Activated gamma-delta T cell treated with Interleukin-2 at 50 U/mL for 16 hours (primary cell): ENCODE measurements around the gene BRD1.
"Not testable (repeated sequence)": the region's sequence is repeated elsewhere in the genome, so short reads cannot be mapped to it uniquely, and the experiment has no call there.

Experiments
- DNase-seq: peaks from one replicate; pipeline ENCODE4 v3.0.0-alpha.2; 2020

BRD1 gene

GRCh38 chr22:49852898-49853894 lies 25.5 kb upstream of the BRD1 start, which contains the start of gene ZBED4:
TSS of gene ZBED4 (plus strand) at chr22:49853844. CDS start at chr22:49883663, 29,819 bp downstream.
- peak; percentile 98 for DNase-seq

DNA sequence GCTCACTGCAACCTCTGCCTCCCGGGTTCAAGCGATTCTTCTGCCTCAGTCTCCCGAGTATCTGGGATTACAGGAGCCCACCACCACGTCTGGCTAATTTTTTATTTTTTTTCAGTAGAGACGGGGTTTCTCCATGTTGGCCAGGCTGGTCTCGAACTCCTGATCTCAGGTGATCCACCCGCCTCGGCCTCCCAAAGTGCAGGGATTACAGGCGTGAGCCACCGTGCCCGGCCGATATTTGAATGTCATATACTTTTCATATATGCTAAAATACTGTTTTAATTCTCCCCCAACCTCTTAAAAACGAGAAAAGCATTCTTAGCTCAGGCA lies 24.9 kb upstream of the BRD1 start:
- not testable (repeated sequence) for DNase-seq

DNA sequence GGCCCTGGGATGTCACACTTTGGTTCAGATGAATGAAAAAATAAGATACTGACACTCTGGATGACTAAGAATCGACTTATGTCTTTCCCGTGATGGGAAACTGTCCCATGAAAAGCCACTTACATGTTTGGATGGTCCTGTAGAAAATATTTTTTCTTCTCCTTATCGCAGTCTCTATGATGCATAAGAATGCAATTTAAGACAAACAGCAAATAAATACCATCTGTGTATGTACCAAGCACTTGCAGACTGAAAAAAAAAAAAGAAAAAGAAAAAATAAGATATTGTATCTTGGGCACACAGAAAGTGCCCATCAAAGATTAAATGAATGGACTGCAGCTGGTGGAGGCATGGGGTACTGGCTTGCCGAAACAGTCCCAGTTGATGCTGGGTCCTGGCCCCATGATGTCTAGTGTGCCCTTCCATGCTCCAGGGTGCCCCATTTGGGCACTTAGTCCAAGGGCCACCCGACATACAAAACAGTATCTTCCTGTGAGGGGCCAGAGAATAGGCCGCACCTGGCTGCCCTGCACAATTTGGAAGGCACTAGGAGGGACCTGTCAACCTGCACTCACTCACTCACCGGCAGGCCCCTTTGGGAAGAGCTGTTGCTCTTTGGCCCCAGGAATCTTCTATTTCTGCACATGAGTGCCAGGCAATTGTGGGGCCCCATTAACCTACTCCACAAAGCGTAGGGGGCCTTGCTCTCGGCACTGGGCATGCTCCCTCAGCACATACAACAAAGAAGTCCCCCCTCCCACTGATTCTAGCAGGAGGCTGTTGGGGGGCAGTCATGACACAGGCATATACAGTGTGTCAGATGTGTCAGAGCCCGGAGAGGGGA lies 23.5 kb upstream of the BRD1 start:
- no peak for DNase-seq

- DNase-seq, result no peak
Measured at GRCh38 chr22:49850021-49850911, 22.6 kb upstream of the BRD1 start.

DNA sequence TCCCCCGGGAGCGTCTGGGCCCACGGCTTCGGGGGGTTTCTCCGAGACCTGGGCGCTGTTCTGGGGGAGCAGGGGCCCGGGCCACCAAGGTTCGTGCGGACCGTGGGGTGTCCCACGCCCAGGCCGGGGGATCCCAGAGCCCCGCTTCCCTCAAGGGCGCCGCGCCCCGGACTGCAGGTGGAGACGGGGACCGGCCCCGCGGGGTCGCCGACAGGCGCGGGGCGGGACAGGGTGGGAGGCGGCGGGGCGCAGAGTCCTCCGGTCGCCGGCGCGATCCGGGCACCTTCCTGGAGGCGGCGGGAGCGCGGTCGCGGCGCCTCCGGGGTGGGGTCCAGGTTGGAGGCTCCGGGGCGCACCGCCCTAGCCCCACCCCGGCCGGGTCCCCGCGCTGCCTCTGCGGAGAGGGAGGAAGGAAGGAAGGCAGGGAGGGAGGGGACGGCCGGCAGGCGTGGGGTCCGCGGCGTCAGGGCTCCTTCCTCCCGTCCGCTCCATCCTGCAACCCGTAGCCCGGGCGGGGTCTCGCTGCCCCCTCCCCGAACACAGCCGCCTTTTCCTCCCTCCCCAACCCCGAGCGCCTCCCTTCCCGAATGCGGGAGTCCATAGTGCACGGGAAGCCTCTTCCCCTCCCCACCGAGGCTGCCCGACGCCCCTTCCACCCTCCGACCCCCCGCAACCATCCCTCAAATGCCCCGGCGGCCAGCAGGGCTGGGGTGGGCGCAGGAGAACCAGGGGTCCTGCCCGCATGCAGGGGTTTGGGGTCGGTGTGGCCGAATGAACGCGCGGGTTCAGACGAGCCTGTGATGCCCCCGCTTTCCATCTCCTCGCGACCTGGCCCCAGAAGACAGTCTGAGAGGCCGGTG lies 21.7 kb upstream of the BRD1 start:
- no peak for DNase-seq

GRCh38 chr22:49848690-49849160 lies 21.1 kb upstream of the BRD1 start:
- no peak for DNase-seq

DNA sequence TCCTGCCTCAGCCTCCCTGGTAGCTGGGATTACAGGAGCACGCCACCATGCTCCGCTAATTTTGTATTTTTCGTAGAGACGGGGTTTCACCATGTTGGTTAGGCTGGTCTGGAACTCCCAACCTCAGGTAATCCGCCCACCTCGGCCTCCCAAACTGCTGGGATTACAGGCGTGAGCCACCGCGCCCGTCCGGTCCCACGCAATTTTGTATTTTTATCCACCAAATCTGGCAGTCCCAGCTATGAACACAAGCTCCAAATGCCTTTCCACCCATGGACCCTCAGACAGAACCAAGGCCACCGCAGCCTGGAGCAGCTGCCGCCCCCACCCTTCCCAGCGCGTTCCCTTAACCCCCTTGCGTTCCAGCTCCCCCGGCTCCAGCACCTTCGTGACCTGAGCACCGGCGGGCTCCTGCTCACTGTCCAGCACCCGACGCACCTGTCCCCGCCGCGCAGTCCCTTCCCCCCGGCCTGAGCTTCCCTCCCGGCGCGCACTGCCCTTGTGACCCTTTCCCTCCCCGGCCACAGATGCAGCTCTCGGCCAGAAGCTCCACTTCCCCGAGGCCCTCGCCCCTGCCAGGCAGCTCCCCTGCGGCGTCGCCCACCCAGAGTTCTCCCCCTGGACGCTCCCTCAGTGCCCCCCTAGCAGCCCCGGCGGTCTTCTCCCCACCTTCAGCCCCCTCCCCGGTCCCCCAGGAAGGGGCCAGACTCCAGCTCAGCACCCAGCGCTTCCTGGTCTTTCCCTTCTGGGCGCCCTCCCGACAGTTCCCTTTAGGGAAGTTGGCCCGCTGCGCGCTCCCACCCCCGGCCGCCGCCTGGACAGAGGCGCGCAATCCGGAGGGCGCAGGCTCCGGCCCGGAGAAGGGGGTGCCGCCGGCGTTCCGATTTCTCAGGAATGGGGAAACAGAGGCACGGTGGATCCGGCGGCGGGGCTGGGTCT lies 20.3 kb upstream of the BRD1 start:
- DNase-seq, result no peak

- DNase-seq, result no peak
Measured at GRCh38 chr22:49845666-49846459, 18.2 kb upstream of the BRD1 start.

DNA sequence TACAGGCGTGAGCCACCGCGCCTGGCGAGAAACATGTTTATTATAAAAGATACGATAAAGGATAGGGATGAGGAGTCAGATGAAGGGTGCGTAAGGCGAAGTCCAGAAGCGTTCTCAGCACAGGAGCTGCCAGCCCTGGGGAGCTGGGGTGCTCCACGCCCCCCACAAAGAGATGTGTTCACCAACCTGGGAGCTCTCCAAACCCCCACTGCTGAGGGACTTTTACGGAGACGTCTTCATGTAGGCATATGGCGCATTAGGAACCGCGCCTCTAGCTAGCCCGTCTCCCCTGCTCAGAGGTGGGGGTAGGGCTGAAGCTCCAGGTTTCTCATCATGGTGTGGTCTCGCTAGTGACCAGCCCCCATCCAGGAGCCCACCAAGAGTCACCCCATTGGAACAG lies 17.6 kb upstream of the BRD1 start:
- no peak for DNase-seq

DNA sequence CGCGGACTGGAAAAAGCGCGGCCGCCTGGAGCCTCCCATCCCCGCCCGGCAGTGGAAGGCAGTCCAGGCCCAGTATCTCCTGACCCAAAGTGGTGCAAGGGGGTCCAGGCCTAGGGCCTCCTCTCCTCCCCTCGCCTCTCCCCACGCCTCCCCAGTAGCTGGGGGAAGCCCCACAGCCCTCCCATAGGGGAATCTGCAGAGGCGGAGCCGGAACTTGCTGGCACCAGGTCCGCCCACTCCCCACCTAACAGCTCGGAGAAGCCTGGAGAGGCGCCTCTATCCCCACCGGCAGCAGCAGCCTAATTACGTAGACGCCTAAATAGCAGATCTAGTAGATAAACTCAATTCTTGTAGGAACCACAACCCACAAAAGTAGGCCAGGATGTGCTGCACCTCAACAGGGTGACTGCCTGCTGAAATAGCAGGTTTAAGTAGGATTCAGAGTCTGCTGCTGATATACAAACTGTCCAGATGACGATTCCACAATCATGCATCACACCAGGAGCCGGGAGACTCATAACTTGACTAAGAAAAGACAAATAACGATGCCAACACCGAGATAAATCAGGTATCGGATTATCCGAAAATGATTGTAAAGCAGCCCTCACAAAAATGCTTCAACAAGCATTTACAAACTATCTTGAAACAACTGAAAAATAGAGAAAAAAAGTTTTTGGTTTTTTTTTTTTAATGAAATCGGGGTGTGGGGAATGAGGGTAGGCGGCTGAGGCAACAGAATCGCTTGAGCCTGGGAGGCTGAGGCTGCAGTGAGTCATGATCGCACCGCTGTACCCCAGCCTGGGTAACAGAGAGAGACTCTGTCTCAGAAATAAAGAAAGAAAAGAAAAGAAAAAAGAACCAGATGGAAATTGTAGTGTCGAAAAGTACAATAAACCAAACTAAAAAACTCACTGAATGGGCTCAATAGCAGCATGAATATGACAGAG lies 11.4 kb upstream of the BRD1 start:
- DNase-seq, result peak; percentile 81

- no peak for DNase-seq
Measured at GRCh38 chr22:49833340-49834007, 5.8 kb upstream of the BRD1 start.

DNA sequence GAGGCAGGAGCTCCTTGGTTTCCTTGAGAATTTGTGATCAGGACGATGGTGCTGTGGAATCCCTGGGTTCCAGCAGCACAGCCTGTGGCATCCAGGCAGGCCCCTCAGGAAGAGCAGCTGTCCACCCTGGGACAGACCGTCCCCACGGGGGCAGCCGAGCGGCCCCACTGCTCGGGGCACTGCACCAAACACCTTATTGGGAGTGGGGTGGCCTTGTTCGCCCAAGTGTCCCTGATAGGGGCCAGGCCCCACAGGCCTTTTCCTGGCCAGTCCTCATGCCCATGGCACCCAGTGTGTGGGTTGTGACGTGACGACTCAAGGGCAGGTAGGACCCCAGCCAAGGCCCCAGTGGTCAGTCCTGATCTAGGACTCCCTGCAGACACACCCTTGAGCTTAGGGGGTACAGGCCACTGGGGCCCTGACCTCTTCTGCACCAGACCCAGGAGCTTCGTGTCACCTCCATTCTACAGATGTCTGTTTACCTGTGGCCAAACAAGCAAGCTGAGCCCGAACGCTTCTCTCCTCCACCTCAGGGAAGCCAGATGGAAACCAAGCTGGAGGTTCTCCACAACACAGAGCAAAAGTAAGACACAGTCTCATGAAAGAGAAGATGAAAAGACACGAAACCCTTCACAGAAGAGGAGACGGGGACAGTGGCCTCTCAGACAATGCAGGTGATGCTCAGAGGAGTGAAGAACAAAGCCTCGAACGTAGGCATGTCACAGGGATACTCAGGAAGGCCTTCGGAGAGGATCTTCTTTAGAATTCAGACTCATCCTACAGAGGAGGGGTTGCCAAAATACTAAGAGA lies 1.6 kb upstream of the BRD1 start:
- no peak for DNase-seq

- no peak for DNase-seq
Measured at GRCh38 chr22:49828599-49828965, 909 bp upstream of the BRD1 start.

GRCh38 chr22:49827271-49827852 lies 311 bp downstream of the BRD1 start:
- DNase-seq, result no peak

DNA sequence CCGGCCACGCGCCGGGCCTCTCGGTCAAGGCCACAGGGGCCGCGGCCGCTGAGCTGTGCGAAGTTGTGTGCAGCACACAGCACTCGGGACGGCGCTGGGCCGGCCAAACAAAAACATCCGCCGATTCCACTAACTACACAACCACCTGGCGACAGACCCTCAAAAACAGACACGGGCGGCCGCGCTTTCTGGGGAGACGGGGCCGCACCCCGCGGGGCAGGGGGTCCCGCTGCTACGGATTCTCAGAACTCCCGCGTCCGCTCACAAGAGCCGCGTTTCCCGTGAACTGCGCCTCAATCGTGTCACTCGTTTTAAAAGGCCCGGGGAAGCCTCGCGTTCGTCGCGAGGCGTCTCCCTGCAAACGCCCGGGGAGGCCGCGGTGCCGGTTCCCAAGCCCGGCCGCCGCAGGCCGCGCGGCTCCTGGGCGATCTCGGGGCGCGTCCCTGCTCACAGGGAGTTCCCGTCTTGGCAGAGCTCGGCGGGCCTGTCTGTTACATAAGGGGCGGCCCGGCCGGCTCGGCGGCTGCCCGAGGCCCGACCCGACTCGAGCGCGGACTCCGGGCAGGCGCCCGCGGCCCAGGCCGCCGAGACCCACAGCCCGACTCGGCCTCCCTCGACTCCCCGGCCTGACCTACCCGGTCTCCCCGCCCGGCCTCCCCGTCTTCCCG lies 936 bp downstream of the BRD1 start:
- no peak for DNase-seq
